ENCODE data around the gene ZNF518A.

DNA sequence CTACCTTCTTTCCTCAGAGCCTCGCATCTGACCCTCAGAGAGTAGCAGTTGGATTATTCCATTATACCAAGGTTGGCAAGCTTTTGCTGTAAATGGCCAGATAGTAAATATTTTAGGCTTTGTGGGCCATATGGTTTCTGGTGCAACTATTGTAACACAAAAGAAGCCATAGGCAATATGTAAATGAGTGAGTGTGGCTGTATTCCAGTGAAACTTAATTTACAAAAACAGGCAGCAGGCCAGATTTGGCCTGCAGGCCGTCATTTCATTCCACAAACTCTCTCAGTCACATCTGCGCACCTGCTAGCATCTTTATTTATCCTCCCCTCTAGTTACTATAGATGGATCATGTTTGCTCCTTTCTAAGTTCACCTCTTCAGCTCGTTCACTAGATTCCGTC is 6.7 kb downstream of the ZNF518A start:
- TF ChIP-seq, protein P1, sequence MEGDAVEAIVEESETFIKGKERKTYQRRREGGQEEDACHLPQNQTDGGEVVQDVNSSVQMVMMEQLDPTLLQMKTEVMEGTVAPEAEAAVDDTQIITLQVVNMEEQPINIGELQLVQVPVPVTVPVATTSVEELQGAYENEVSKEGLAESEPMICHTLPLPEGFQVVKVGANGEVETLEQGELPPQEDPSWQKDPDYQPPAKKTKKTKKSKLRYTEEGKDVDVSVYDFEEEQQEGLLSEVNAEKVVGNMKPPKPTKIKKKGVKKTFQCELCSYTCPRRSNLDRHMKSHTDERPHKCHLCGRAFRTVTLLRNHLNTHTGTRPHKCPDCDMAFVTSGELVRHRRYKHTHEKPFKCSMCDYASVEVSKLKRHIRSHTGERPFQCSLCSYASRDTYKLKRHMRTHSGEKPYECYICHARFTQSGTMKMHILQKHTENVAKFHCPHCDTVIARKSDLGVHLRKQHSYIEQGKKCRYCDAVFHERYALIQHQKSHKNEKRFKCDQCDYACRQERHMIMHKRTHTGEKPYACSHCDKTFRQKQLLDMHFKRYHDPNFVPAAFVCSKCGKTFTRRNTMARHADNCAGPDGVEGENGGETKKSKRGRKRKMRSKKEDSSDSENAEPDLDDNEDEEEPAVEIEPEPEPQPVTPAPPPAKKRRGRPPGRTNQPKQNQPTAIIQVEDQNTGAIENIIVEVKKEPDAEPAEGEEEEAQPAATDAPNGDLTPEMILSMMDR (conservative IDR thresholded peaks at IDR 0.05; ENCODE audit: low read depth, low read length) = no peak
- no peak for TF ChIP-seq EZH2 (IDR thresholded peaks at IDR 0.05; ENCODE audit: borderline replicate concordance, low read depth, low read length, poor library complexity, severe bottlenecking)
